ENCODE results near the gene C3orf80. TPM values are rescaled to one million over a fixed set of nuclear protein-coding genes. Genes with fewer than 3 reads are reported as not detected.

The C3orf80 gene
- total RNA-seq (2014; rRNA removed; shearing (Covaris generic)) = 0.53 and 1.2 TPM in 2 replicates

GRCh38 chr3:160225176-160226025 lies at the start of gene C3orf80:
C3orf80 (plus strand) TSS chr3:160225422; CDS start chr3:160225636, 214 bp downstream.

Other genes starting within 250 kb of the C3orf80 start
- gene IL12A, start 236.6 kb upstream of the C3orf80 start, total RNA-seq (2014; rRNA removed; shearing (Covaris generic)) = 9.7 and 14.2 TPM in 2 replicates
- gene IFT80, start 173.8 kb downstream of the C3orf80 start, total RNA-seq (2014; rRNA removed; shearing (Covaris generic)) = 16.7 and 28.8 TPM in 2 replicates
- gene SMC4, start 174.2 kb downstream of the C3orf80 start, total RNA-seq (2014; rRNA removed; shearing (Covaris generic)) = 162 and 171 TPM in 2 replicates
- gene TRIM59, start 224.4 kb downstream of the C3orf80 start, total RNA-seq (2014; rRNA removed; shearing (Covaris generic)) = 2.5 and 3.4 TPM in 2 replicates